GM21528 (cell line): ENCODE results near the gene PDZK1IP1.

Source experiments
- ATAC-seq: cut with Tn5 transposase; IDR thresholded peaks from one replicate; pipeline ENCODE4 v1.9.1; 2021; ENCODE audit warnings: mild to moderate bottlenecking, moderate library complexity; ENCODE audit not compliant: unreplicated experiment, low FRiP score

PDZK1IP1 gene

DNA sequence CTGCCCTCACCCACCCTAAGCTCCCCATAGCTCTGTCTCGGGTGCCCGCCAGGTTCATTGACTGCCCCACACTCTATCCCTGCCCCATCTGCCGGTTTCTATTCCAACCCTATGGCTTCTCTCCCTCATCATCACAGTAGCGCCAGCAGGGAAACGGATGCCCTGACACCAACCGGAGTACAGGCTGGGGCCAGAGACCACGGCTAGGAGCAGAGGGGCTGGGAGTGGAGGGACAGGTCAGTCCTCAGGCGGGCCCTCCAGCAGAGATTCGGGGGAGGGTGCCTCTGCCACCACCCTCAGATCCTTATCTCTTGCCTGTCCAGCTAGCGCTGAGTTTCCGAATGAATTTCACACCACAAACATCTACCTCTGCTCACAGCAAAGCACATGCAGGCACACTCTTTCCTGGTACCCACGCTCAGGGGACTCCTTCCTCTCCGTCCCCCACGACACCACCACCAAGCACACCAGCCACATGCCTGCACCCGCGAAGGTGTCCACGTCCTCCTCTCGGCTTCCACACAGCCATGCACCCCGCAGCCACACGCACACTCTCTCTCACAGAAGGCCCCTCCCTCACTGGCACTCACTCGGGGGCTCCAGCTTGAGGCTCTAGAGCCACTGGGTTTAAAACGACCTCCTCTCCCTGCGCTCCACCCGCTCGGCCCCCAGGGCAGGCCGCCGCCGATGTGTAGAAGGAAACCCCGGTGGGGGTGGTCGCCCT lies 35.0 kb upstream of the PDZK1IP1 start:
- no peak for ATAC-seq

DNA sequence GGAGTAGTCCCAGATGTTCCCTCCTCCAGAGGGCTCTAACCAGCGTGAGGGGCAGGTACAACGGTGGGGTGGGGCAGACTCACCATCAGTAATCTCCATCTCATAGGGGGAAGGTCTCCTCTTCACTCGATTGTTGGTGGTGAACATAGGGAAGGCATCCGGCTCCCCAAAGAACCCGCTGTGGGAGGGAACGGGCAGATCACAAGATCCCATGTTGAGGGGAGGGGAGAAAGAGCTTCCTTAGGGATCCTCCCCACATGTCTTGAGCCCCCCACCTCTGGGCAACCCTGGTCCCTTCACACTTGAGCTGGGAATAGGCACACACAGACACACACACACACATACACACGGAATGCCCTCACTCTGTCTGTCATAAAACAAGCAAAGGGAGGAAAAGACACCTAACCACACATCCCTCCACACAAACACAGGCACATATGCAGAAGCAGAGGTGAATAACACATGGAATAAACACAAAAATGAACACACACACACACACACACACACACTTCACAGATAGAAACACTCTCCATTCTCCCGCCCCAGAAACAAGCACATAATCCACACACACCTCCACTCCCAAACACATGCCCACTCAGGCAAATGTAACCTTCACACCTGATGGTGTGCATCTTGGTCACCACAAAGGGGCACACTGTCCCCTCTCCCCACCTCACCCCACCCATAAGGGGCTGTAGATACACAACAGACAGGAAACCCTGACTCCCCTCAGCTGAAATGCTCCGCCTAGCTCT lies 34.3 kb upstream of the PDZK1IP1 start:
- ATAC-seq, result no peak

DNA sequence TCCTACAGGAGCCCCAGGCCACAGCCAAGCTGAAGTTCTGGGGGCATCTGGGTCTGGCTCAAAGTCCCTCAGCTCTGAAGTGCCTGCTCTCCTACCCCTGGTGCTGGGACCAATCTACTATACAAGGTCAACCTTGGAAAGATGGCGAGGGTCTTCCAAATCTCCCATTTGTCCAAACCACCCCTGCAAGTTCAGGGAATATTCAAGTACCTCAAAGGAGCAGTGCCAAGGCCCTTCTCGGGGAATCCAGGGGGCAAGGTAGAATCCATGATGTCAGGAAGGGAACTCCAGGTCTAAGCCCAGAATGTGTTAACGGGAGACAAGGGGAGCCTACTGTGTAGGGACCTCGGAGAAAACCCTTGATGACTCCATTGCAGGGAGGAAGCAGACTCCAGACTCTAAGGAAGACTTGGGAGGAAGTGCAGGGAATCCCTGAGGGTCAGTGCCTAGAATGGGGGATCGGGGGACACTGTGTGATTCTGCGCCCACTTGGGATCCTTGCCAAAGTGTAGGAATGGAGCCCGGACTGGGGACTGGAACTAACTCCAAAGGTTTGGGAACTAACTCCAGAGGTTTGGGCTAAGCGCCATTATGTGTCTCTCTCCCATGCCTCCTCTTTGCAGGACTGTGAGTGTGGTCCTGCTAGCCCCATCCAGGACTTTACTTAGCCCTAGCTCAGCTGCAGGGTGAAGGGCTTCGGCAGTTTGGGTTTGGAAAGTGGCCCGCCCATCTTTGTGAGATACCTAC lies 33.5 kb upstream of the PDZK1IP1 start:
- ATAC-seq, result no peak

DNA sequence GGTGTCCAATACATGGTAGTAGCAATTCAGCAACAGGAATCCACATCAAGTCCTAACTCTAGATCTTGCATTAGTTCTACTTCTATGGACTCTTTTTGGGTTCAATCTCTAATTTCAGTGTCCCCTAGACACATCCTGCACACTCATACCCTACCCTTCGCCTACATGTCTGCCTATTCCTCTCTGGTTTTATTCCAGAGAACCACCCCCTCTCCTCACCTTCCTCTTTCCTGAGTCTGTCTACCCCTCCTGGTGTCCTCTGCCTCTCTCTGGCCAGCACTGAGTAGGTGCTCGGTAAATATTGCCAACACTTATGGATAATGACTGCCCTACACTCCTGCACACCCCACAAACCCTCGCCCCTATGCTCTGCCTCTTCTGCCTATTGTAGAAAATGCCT lies 32.6 kb upstream of the PDZK1IP1 start:
- no peak for ATAC-seq

DNA sequence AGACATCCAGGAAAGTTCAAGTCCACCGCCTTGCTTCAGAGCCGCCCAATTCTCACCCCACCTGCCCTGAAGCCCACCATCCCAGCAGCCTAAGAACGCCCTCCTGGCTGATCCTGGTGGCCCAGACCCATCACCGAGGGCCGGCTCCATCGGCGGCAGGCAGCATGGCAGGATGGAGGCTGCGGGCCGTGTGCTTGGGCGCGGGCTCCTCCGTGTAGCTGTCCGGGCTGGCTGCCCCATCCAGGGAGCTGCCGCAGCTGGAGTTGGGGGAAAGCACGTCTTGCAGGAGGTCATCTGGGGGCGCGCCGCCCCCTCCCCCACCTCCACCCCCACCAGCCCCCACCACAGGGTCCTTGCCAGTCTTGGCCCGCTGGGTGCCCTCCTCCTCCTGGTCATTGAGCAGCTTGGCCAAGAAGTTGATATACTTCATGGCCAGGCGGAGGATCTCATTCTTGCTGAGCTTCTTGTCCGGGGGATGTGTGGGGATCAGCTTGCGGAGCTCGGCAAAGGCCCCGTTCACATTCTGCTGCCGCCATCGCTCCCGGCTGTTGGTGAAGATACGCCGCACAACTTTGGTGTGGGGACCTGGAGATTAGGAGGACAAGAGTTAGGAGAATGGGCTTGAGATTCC lies 29.9 kb upstream of the PDZK1IP1 start:
- no peak for ATAC-seq

DNA sequence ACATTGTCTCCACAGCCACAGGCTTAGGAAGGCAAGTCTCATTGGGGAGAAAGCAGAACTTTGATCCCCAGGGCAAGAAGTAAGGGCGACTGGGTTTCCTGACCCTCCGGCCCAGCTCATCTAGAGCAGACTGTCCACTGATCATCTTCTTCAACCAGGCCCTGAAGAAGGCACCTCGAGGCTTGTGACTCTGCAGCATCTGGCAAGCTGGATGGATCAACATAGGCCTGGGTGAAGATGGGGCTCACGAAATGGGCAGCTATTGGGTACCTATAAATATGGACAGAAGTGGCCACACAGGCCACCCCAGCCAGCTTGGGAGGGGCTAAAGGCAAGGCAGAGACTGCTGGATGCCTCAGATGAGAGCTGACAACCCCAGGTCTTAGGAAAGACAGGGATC lies 29.2 kb upstream of the PDZK1IP1 start:
- ATAC-seq, result no peak

DNA sequence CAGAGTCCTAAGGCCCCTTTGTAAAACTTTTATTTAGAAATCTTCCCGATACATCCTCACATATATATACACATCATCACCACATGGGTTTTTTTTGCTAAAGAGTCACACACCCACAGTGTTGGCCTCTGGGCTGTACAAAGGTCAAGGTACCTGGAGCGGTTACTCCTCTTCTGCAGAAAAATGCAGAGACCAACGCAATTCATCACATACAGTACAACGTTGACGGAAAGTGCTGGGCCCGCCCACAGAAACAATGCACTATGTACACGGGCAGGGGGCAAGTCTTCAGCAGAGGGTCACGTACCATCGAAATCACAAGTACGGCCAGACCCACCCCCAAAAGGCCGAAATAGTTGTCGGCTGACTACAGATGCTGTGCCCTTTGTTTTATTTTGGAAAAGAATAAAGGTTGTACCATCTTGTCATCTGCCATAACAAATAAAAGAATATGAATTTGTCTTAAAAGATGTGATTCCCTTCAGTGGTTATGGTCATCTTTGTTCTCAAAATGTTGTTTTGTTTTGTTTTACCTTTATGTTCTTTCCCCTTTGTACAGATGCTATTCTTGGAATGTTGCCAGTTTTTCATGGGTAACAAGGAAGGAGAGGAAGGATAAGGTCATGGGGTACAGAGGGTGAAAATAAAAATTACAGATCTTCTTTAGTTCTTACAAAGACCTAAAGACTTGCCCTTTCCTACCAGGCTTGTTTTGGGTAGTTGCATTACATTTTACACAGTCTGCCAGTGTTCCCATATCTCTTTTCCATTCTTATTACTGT lies 26.6 kb upstream of the PDZK1IP1 start:
- no peak for ATAC-seq

DNA sequence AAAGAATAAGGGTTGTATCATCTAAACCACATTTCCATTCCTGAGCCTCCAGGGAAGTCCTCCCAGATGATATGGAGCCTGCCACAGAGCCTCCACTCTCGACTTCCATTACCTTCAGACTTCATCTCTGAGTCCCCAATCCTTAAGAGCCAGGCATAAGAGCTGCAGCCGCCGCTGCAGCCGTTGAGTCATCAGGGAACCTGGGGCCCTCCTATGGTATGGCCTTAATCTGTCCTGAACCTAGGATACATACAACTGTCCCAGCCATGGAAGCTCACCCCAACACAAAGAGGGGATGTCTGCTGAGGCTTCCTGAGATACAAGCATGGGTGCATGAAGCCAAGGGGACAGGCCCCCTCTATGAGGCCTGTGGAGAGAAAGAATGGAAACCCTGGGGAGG lies 25.9 kb upstream of the PDZK1IP1 start:
- ATAC-seq, result no peak

DNA sequence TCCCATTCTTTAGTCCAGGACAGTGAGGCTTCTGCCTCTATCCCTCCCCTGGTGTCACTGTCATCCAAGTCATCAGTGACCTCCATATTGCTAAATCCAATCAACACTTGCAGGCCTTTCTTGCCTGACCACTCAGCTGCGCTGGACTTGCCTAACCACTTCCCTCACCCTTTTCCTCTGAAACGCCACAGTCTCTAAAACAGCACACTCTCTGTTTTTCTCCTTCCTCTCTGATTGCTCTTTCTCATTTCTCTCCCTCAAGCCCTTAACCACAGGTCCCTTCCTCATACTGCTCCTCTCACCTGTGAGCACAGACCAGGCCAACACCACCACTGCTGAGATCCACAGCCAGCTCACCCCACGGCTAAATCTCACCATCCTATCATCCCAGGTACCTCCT lies 24.7 kb upstream of the PDZK1IP1 start:
- ATAC-seq, result no peak

DNA sequence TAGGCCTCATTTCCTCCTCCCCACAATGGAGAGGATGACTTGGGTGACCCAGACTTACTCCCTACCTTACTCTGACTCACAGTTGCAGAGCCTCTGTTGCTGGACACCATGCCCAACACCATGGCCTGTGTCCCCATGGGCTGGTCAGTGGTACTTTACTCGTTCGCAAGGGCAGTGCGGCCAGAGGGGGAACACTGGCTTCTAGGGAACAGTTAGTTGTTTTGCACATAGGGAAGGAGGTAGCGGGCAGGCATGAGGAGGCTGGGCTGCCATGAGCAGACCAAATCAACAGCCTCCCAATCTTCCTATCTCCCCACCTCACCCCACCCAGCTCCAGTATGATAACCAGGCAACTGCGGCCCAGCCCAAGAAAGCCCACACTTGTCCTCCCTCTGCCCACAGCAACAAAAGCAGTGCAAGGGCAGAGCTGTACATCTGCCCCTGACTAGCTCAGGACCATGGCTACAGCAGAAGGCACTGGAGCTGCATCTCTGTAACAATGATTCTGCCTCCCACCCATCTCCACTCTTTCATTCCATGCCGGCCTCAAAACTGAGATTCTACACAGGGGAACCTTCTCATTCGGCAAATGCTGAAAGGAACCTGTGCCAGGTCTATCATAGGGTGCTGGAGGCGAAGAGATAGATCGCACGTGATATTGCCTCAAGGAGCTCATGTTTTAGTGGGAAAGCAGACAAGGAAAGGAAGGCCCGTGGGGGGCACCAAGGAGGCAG lies 23.6 kb upstream of the PDZK1IP1 start:
- ATAC-seq, result no peak

DNA sequence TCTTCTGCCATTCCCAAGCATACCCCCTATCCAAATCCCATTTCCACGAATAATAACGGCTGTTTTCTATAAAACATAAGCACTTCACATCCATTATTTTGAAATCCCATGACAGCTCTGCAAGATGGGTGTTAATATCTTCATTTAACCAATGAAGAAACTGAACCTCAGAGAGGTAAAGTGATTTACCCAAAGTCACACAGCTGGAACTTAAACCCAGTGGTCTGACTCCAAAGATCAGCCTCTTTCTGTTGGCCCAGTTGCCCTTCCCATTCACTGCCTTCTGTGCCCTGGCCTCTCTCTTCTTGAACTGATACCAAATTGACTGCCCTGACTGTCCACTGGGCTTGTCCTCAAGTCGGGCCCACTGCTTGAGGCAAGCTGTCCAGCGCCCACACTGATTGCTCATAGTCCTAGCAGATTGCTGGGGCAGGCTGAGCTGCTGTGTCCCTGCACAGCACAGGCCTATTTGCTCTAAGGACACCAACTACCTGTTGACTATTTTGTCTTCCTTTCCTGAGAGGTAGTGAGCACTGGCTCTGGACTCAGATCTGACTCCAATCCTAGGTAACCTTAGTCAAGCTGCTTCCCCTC lies 22.9 kb upstream of the PDZK1IP1 start:
- ATAC-seq, result no peak

DNA sequence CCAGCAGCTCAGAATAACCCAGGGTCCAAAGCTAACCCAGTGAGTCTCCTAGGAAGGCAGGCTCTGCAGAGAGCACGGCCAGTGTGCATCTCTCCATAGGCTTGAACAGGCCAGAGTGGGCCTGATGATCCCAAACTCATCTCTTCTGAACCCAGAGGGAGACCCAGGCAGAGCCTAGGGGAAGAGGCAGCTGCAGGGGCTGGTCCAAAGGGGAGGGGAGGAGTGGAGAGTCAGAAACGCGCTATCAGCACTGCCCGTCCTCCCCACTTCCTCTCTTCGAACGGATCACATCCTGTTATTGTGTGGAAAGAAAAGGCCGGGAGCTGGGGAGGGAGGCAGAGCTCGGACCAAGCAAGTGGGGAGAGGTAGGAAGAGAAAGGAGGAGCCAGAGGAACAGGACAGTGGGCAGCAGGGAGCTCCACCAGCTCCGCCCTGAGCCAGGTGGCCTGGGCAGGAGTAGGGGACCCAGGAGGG lies 22.0 kb upstream of the PDZK1IP1 start:
- no peak for ATAC-seq

DNA sequence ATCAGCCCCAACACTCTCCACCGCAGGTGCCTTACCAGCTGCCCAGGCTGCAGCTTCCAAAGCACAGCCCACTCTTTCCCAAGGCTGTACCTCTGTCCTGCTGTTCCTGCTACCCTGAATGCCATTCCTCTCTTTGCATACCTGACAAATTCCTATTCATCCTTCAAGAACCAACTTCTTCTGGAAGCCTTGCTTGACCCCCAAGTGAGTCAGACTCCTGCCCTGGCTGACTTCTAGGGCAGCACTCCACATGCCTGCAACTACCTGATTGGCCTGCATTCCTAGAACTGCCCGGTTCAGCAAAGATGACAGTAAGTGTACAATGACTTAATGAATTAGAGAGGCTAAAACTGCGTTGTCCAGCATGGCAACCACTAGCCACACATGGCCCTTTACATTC lies 20.8 kb upstream of the PDZK1IP1 start:
- no peak for ATAC-seq

DNA sequence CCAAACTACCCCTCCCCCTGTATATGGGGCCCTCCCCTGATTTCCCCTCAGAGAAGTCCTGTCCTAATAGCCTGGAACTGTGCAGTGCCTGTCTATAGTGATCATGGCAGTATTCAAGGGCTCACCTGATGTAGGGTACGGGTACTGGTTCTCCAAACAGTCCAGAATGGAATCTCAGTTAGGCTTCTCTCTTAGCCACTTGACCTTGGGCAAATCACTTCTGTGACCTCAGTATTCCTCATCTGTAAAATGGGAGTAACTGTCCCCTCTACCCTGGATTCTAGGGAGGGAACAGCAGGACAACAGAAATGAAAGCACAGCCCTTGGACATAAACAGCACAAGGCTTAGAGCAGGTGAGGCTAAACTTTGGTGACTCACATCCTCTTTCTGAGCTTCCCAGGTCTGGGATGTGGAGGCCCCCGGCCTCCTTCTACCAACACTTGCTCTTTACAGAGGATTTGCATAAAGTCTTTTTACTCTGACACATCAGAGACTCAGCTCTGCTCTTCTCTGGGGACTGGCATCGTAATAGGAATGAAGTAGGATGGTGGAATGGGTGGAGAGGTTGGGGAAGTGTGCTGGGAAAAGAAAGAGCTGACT lies 20.0 kb upstream of the PDZK1IP1 start:
- ATAC-seq, result no peak

DNA sequence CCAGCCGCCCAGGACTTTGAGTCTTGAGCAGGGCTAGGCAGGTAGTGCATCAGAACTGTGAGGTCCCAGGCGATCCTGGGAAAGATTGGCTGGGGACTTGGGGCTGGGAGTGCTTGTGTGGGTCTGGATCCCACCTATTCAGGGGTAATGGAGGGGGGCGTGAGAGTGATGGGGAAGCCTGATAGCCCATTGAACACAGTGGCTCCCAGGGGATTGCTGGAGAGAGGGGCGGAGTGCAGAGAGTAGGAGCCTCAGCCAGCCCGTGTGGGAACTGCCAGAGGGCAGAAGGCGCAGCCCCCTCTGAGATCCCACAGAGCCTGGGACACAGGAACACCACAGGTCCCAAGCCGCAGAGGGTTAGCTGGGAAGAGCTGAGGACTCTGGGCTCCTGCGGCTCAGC lies 19.3 kb upstream of the PDZK1IP1 start:
- ATAC-seq, result no peak

DNA sequence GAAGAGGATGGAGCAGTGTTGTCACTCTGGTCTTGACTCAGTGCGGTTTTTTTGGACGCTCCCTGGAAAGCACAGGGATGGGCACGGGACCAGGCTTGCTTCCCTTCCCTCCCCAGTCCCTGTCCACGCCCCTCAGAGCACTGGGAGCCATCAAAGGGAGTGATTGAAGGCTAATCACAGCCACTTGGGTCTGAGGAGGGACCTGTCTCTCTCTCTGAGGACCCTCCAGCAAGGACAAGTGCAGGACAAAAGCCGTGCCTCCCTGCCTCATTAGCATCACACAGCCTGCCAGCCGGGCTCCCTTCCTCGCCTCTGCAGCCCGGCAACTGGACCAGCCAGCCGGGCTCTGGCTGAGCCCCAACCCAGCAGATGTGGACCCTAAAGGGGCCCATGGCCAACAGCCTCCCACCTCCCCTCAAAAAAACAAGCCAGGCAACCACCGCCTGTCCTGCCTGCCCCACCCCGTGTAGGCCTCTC lies 18.6 kb upstream of the PDZK1IP1 start:
- ATAC-seq, result no peak

DNA sequence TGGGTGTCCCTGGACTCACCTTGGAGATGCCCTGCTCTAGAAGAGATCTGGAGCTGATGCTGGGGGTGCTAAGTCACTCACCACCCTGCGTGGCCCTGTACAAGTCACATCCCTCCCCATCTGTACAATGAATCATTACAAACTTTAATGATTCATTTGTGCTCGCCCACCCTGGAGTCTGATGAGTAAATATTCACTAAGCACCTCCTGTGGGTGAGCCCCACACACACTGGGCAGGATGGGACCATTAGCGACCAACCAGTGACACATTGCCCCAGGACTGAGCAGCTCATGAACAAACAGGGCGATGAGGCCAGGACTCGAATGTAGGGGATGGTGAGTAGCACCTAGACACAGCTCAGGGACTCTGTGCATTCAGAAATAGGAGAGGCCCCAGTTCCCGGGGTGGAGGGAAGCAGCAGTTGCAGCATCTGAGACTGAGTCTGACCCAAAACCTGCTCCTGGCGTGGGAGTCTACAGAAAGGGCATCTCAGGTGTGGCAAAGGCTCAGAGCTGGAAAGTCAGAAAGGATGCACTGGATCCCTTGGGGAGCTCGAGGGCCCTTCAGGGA lies 18.1 kb upstream of the PDZK1IP1 start:
- ATAC-seq, result no peak

DNA sequence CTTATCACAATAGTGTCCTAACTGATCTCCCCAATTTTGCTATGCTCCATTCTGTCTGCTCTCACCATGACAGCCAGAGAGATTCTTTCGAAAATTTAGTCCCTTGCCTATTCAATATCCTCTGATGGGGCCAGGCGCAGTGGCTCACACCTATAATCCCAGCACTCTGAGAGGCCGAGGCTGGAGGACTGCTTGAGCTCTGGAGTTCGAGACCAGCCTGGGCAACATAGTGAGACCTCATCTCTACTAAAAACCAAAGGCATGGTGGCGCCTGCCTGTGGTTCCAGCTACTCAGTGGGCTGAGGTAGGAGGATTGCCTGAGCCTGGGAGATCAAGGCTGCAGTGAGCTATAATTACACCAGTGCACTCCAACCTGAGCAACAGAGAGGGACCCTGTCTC lies 16.1 kb upstream of the PDZK1IP1 start:
- ATAC-seq, result no peak
